HEK293T (cell line): Measurements from ENCODE around the gene IRF8.

Source experiments
- CTCF ChIA-PET: fragments of 350-600 bp; formaldehyde crosslinking; extraction: SDS; loops from one replicate; lab custom pipeline; 2021; ENCODE audit warnings: antibody characterized with exemption, inconsistent platforms; lab: Yijun Ruan, JAX
- POLR2A ChIA-PET: fragments of 350-600 bp; formaldehyde crosslinking; extraction: SDS; loops from one replicate; lab custom pipeline; 2020; ENCODE audit warnings: antibody characterized with exemption, inconsistent platforms; lab: Yijun Ruan, JAX
- DNase-seq: peaks from one replicate; pipeline ENCODE4 v3.0.0; 2012; ENCODE audit warnings: mixed read lengths; ENCODE audit errors: extremely low spot score
- ARNT ChIP-seq: fragments of 450-650 bp; IDR thresholded peaks from 2 replicates; pipeline ENCODE4 v1.6.1; 2017; ENCODE audit warnings: mild to moderate bottlenecking
- BHLHE40 ChIP-seq: fragments of 450-650 bp; IDR thresholded peaks from 2 replicates; pipeline ENCODE4 v1.6.1; 2016; ENCODE audit warnings: mild to moderate bottlenecking, moderate library complexity, borderline replicate concordance
- CTBP1 ChIP-seq: fragments of 450-650 bp; IDR thresholded peaks from 2 replicates; pipeline ENCODE4 v1.6.1; 2016; ENCODE audit warnings: borderline replicate concordance
- ELF4 ChIP-seq: fragments of 450-650 bp; IDR thresholded peaks from 2 replicates; pipeline ENCODE4 v1.6.1; 2017; ENCODE audit warnings: antibody characterized with exemption
- FOXA1 ChIP-seq: fragments of 450-650 bp; IDR thresholded peaks from 2 replicates; pipeline ENCODE4 v1.6.1; 2016; ENCODE audit warnings: mild to moderate bottlenecking
- FOXK2 ChIP-seq: fragments of 450-650 bp; IDR thresholded peaks from 2 replicates; pipeline ENCODE4 v1.6.1; 2016; ENCODE audit warnings: mild to moderate bottlenecking
- FOXM1 ChIP-seq: fragments of 450-650 bp; IDR thresholded peaks from 2 replicates; pipeline ENCODE4 v1.6.1; 2017; ENCODE audit warnings: mild to moderate bottlenecking, borderline replicate concordance
- HDGF ChIP-seq: fragments of 450-650 bp; IDR thresholded peaks from 2 replicates; pipeline ENCODE4 v1.6.1; 2017; ENCODE audit warnings: antibody characterized with exemption, borderline replicate concordance
- L3MBTL2 ChIP-seq: fragments of 450-650 bp; conservative IDR thresholded peaks from 2 replicates; pipeline ENCODE4 v1.6.1; 2016; ENCODE audit warnings: mild to moderate bottlenecking
- LEF1 ChIP-seq: fragments of 450-650 bp; IDR thresholded peaks from 2 replicates; pipeline ENCODE4 v1.6.1; 2017; ENCODE audit warnings: mild to moderate bottlenecking, borderline replicate concordance
- NFRKB ChIP-seq: fragments of 450-650 bp; IDR thresholded peaks from 2 replicates; pipeline ENCODE4 v1.6.1; 2016; ENCODE audit warnings: mild to moderate bottlenecking, moderate library complexity
- PKNOX1 ChIP-seq: fragments of 450-650 bp; IDR thresholded peaks from 2 replicates; pipeline ENCODE4 v1.6.1; 2016
- SP1 ChIP-seq: fragments of 450-650 bp; IDR thresholded peaks from 2 replicates; pipeline ENCODE4 v1.6.1; 2017
- SUZ12 ChIP-seq: fragments of 450-650 bp; IDR thresholded peaks from 2 replicates; pipeline ENCODE4 v1.6.1; 2016; ENCODE audit warnings: mild to moderate bottlenecking
- TARDBP ChIP-seq: fragments of 450-650 bp; IDR thresholded peaks from 2 replicates; pipeline ENCODE4 v1.6.1; 2016
- ZNF384 ChIP-seq: fragments of 450-650 bp; IDR thresholded peaks from 2 replicates; pipeline ENCODE4 v1.6.1; 2016

The IRF8 gene

GRCh38 chr16:85943711-85944110 is 44.7 kb downstream of the IRF8 start:
- TF ChIP-seq TARDBP = no peak
- TF ChIP-seq HDGF = no peak
- TF ChIP-seq NFRKB = no peak
- no peak for TF ChIP-seq ZNF384
- no peak for TF ChIP-seq SP1
- TF ChIP-seq BHLHE40 = no peak
- no peak for TF ChIP-seq PKNOX1
- no peak for TF ChIP-seq SUZ12
- TF ChIP-seq L3MBTL2 = no peak
- TF ChIP-seq LEF1 = no peak
- no peak for TF ChIP-seq CTBP1
- no peak for TF ChIP-seq FOXA1
- ChIA-PET POLR2A (no interaction called here), CTCF (no interaction called here)
- DNase-seq = no peak

- TF ChIP-seq L3MBTL2 (no peak), SP1 (no peak), FOXK2 (no peak), FOXM1 (no peak), ZNF384 (no peak), ELF4 (no peak)
- DNase-seq = no peak
- ChIA-PET CTCF (no interaction called here), POLR2A (no interaction called here)
Measured at GRCh38 chr16:85944572-85945423, 45.8 kb downstream of the IRF8 start.

GRCh38 chr16:85945424-85945751 is 46.4 kb downstream of the IRF8 start:
- no peak for DNase-seq
- ChIA-PET CTCF (no interaction called here), POLR2A (no interaction called here)
- no peak for TF ChIP-seq ARNT

- ChIA-PET POLR2A (interaction anchor here (0.5 kb wide), 1 partner anchor 784 kb away, joined by 3 read pairs; no protein-coding TSS in a partner anchor), CTCF (no interaction called here)
- no peak for DNase-seq
- no peak for TF ChIP-seq FOXA1
Measured at GRCh38 chr16:85946541-85947124, 47.7 kb downstream of the IRF8 start.

GRCh38 chr16:85947230-85948137 is 48.5 kb downstream of the IRF8 start:
- DNase-seq = no peak
- CTCF ChIA-PET = no interaction called here
- POLR2A ChIA-PET = no interaction called here
- TF ChIP-seq ZNF384 = no peak
- no peak for TF ChIP-seq SP1
- TF ChIP-seq FOXK2 = no peak
- TF ChIP-seq FOXM1 = no peak
- no peak for TF ChIP-seq CTBP1
- TF ChIP-seq FOXA1 = no peak
- no peak for TF ChIP-seq ELF4
- no peak for TF ChIP-seq NFRKB
- TF ChIP-seq BHLHE40 = no peak
- TF ChIP-seq HDGF = no peak
- no peak for TF ChIP-seq LEF1
- TF ChIP-seq L3MBTL2 = no peak
- no peak for TF ChIP-seq SUZ12
- no peak for TF ChIP-seq PKNOX1
- TF ChIP-seq ARNT = no peak
- no peak for TF ChIP-seq TARDBP

GRCh38 chr16:85948138-85948509 is 49.2 kb downstream of the IRF8 start:
- TF ChIP-seq HDGF (no peak), BHLHE40 (no peak), SP1 (no peak), ARNT (no peak), NFRKB (no peak), LEF1 (no peak), SUZ12 (no peak), FOXM1 (no peak), ELF4 (no peak), CTBP1 (no peak), FOXK2 (no peak), PKNOX1 (no peak), L3MBTL2 (no peak), TARDBP (no peak), FOXA1 (no peak), ZNF384 (no peak)
- DNase-seq = no peak
- ChIA-PET CTCF (no interaction called here), POLR2A (no interaction called here)
